HepG2 (cell line): Measurements from ENCODE around the gene ENAH. TPM values are rescaled to one million over a fixed set of nuclear protein-coding genes. Genes with fewer than 3 reads are reported as not detected.

Source experiments
- ATAC-seq: fragments of 200-7000 bp; cut with Tn5 transposase; 3 replicates; pipeline ENCODE4 v1.9.1; 2020; ENCODE audit warnings: mild to moderate bottlenecking, moderate library complexity
- BruUV-seq: library from RNA; stranded (reverse); fragments of 400-500 nt; replicated peaks from 2 replicates; lab custom pipeline; 2021; lab: Mats Ljungman, UMichigan
- CTCF ChIA-PET: fragments of 300-600 bp; formaldehyde crosslinking; extraction: SDS; loops from one replicate; lab custom pipeline; 2021; ENCODE audit warnings: low total read pairs, inconsistent platforms, low intra/inter-chr PET ratio; lab: Yijun Ruan, JAX
- POLR2A ChIA-PET: fragments of 350-600 bp; sonication (Branson Sonifier 250); formaldehyde crosslinking; loops from one replicate; lab custom pipeline; 2020; ENCODE audit warnings: antibody characterized with exemption, inconsistent platforms; lab: Yijun Ruan, JAX
- DNase-seq: peaks from one replicate; pipeline ENCODE4 v3.0.0-alpha.2; 2015; ENCODE audit warnings: low spot score
- FAIRE-seq: peaks from 3 replicates; lab custom pipeline; 2011; peaks lifted over from hg19 to GRCh38; lab: Jason Lieb, UNC
- H2AFZ ChIP-seq: one replicate; pipeline ENCODE4 v1.6.1; 2011; ENCODE audit warnings: low read length, inconsistent platforms
- H3K27ac ChIP-seq: fragments of 300-600 bp; 3 replicates; pipeline ENCODE4 v1.8.0; 2011; ENCODE audit warnings: mixed run types, mild to moderate bottlenecking, mixed read lengths, low read length, inconsistent platforms; ENCODE audit not compliant: insufficient read depth; ENCODE audit errors: extremely low read length
- H3K27me3 ChIP-seq, 2 experiments: fragments of 200-600 bp in 1 of 2; 2 replicates in 1 of 2; 3 replicates in 1 of 2; pipeline versions ENCODE4 v1.6.0 to v1.8.0; 2011; ENCODE audit warnings: low read length in 2 of 2, mild to moderate bottlenecking in 2 of 2, moderate library complexity in 2 of 2, inconsistent platforms in 1 of 2; ENCODE audit not compliant: insufficient read depth in 2 of 2, control insufficient read depth in 1 of 2
- H3K36me3 ChIP-seq, 2 experiments: fragments of 200-600 bp in 1 of 2; replicated peaks in 1 of 2; 2 replicates in 1 of 2; 3 replicates in 1 of 2; pipeline versions ENCODE4 v1.5.1 to v1.8.0; 2011; ENCODE audit warnings: low read length in 2 of 2, inconsistent platforms in 1 of 2; ENCODE audit not compliant: insufficient read depth in 2 of 2, control insufficient read depth in 1 of 2
- H3K4me1 ChIP-seq: 2 replicates; pipeline ENCODE4 v1.5.1; 2012; ENCODE audit warnings: low read length, inconsistent platforms; ENCODE audit not compliant: insufficient read depth
- H3K4me2 ChIP-seq: 2 replicates; pipeline ENCODE4 v1.6.0; 2011; ENCODE audit warnings: low read depth, low read length, inconsistent platforms
- H3K4me3 ChIP-seq, 3 experiments: fragments of 200-600 bp in 1 of 3; sonication (generic), shearing (Covaris generic) in 1 of 3; replicated peaks in 1 of 3; 2 replicates each; pipeline ENCODE4 v1.5.1; 2011 to 2016; ENCODE audit warnings: low read length in 3 of 3, inconsistent platforms in 2 of 3, low read depth in 2 of 3, mild to moderate bottlenecking in 2 of 3, control low read depth in 1 of 3, mixed read lengths in 1 of 3; ENCODE audit not compliant: insufficient read depth in 1 of 3
- H3K79me2 ChIP-seq: one replicate; pipeline ENCODE4 v1.6.1; 2011; ENCODE audit warnings: low read length, inconsistent platforms; ENCODE audit not compliant: insufficient read depth
- H3K9ac ChIP-seq: 2 replicates; pipeline ENCODE4 v1.6.0; 2011; ENCODE audit warnings: mild to moderate bottlenecking, low read depth, low read length, inconsistent platforms; ENCODE audit not compliant: insufficient read depth
- H3K9me3 ChIP-seq: 2 replicates; pipeline ENCODE4 v1.5.1; 2012; ENCODE audit warnings: mild to moderate bottlenecking, low read length
- H4K20me1 ChIP-seq: 2 replicates; pipeline ENCODE4 v1.6.0; 2011; ENCODE audit warnings: inconsistent platforms, mild to moderate bottlenecking, low read length, moderate library complexity; ENCODE audit not compliant: insufficient read depth
- FLYWCH1 ChIP-seq: sonication (generic); formaldehyde crosslinking; IDR thresholded peaks from 2 replicates; pipeline ENCODE4 v1.8.1; 2023; ENCODE audit warnings: mild to moderate bottlenecking, missing genetic modification reagents
- FOXA3 ChIP-seq: IDR thresholded peaks from 2 replicates; pipeline ENCODE4 v1.6.1; 2016; ENCODE audit warnings: missing genetic modification reagents, missing compliant biosample characterization
- HNRNPH1 ChIP-seq: fragments of 200-400 bp; formaldehyde crosslinking; optimal IDR thresholded peaks from 2 replicates; pipeline ENCODE3; 2017; ENCODE audit warnings: mild to moderate bottlenecking, low read depth, low read length
- KLF15 ChIP-seq: sonication (generic); formaldehyde crosslinking; IDR thresholded peaks from 2 replicates; pipeline ENCODE4 v1.8.1; 2023; ENCODE audit warnings: borderline replicate concordance, mild to moderate bottlenecking, inconsistent platforms, missing genetic modification reagents, mixed read lengths
- ZNF496 ChIP-seq: sonication (generic); formaldehyde crosslinking; IDR thresholded peaks from 2 replicates; pipeline ENCODE4 v1.8.1; 2023; ENCODE audit warnings: mild to moderate bottlenecking, moderate library complexity, missing genetic modification reagents; ENCODE audit not compliant: insufficient replicate concordance
- ZNF761 ChIP-seq: sonication (generic); formaldehyde crosslinking; conservative IDR thresholded peaks from 2 replicates; pipeline ENCODE4 v1.4.0; 2020; ENCODE audit warnings: mild to moderate bottlenecking, missing genetic modification reagents
- ZSCAN21 ChIP-seq: sonication (generic); formaldehyde crosslinking; IDR thresholded peaks from 2 replicates; pipeline ENCODE4 v1.8.0; 2022; ENCODE audit warnings: mild to moderate bottlenecking, missing genetic modification reagents, moderate library complexity, borderline replicate concordance
- ZSCAN31 ChIP-seq: sonication (generic); formaldehyde crosslinking; IDR thresholded peaks from 2 replicates; pipeline ENCODE4 v1.5.0; 2020; ENCODE audit warnings: low read depth, mild to moderate bottlenecking, missing genetic modification reagents
- WGBS: methylation state at CpG from one replicate; pipeline ENCODE4 v1.1.6; 2017; ENCODE audit warnings: low lambda C conversion rate; 5-methylcytosine and 5-hydroxymethylcytosine counted together
- in situ Hi-C: cut with HindIII; loops from 2 replicates; pipeline ENCODE4 v1.10.0; 2017; ENCODE audit warnings: low pct_unique_long_range_greater_than_20kb; ENCODE audit not compliant: extremely low pct_ligation_motif_present
- intact Hi-C: fragments of 100-400 bp; cut with micrococcal nuclease; formaldehyde crosslinking; loops from one replicate; pipeline ENCODE4 v1.10.0; 2022; ENCODE audit not compliant: unreplicated experiment
- polyA plus RNA-seq, 8 experiments: library from polyadenylated mRNA; depleted of rRNA in 3 of 8; stranded (reverse) in 7 of 8; unstranded in 1 of 8; fragments of >200 nt; fragmentation: Illumina TruSeq in 4 of 8; extraction: Trizol in 4 of 8; gene quantifications; 2 replicates each; pipeline versions ENCODE4 v1.2.1 to v1.2.3, GENCODE V29; 2011 to 2016; ENCODE audit warnings: low read depth in 4 of 8, missing spikeins in 1 of 8, mixed read lengths in 1 of 8; ENCODE audit not compliant: insufficient read depth in 1 of 8
- total RNA-seq, 5 experiments: library from RNA; depleted of rRNA; stranded (reverse); fragments of >200 nt; fragmentation: Illumina TruSeq; extraction: Trizol; gene quantifications; 2 replicates each; pipeline ENCODE4 v1.2.3, GENCODE V29; 2016; ENCODE audit warnings: low read depth in 1 of 5
- TF ChIP-seq, protein P1 (sequence below): sonication (generic); formaldehyde crosslinking; IDR thresholded peaks from 2 replicates; pipeline ENCODE4 v1.4.0; 2020; ENCODE audit warnings: missing genetic modification reagents, borderline replicate concordance
- TF ChIP-seq, protein P2 (sequence below): sonication (generic); formaldehyde crosslinking; IDR thresholded peaks from 2 replicates; pipeline ENCODE4 v1.5.0; 2020; ENCODE audit warnings: mild to moderate bottlenecking, low read depth, missing genetic modification reagents, borderline replicate concordance
- TF ChIP-seq, protein P3 (sequence below): sonication (generic); formaldehyde crosslinking; IDR thresholded peaks from 2 replicates; pipeline ENCODE4 v1.5.0; 2020; ENCODE audit warnings: missing genetic modification reagents
- TF ChIP-seq, protein P4 (sequence below): sonication (generic); formaldehyde crosslinking; IDR thresholded peaks from 2 replicates; pipeline ENCODE4 v1.5.0; 2020; ENCODE audit warnings: missing genetic modification reagents
- TF ChIP-seq, protein P5 (sequence below): sonication (generic); formaldehyde crosslinking; IDR thresholded peaks from 2 replicates; pipeline ENCODE4 v1.4.0; 2020; ENCODE audit warnings: missing genetic modification reagents, borderline replicate concordance

ENAH gene
- total and polyA plus RNA-seq, 2 of the 13 experiments (the other 11 are each of a cell fraction or from before 2014, with no cell fraction given) = 22.1 to 58.3 TPM

DNA sequence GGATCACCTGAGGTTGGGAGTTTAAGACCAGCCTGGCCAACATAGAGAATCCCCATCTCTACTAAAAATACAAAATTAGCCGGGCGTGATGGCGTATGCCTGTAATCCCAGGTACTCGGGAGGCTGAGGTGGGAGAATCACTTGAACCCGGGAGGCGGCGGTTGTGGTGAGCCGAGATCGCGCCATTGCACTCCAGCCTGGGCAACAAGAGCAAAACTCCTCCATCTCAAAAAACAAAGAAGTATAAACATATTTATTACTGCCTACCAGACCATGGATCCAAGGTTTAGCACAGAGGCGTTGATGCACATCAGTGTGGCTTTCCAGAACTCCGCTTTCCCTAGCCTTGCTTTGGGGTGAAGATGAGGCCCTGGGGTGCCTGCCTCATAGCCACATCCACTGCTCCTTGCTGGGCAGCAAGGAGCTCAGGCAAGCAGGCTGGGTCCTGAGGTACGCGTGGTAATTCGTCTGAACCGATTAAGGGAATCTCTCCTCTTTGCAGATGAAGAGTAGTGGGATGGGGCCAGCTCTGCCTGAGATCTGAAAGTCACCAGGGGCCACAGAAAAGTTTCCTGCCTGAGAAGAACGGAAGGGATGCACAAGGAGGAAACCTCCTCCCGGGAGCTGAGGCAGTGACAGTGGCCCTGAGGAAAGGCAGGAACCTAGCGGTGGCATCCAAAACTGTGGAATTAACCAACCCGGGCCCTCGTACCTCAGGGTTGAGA lies 172.8 kb downstream of the ENAH start:
- ATAC-seq (no peak), DNase-seq (no peak), FAIRE-seq (no peak)
- POLR2A ChIA-PET = interaction anchor here (2.6 kb wide), 1 partner anchor 298 kb away, joined by 8 read pairs; the partner anchor contains the start of gene SRP9
- H3K27ac ChIP-seq = no peak overlapping the region
- 69% methylated on average over 21 of the region's 21 CpGs for WGBS
- BruUV-seq = no TSS peak
- no peaks in the 10 kb centered on the region for H3K79me2 ChIP-seq
- no peaks in the 10 kb centered on the region for H4K20me1 ChIP-seq
- intact Hi-C loops = no loop called here
- peaks cover 31% of the 10 kb centered on the region for H3K4me1 ChIP-seq
- H3K9ac ChIP-seq = no peak overlapping the region
- no peak overlapping the region for H3K4me3 ChIP-seq
- H3K36me3 ChIP-seq = no peaks in the 10 kb centered on the region
- H2AFZ ChIP-seq = no peak overlapping the region
- in situ Hi-C loops = loop anchor here (5.0 kb wide), 4 partner anchors 292 to 497 kb away; no protein-coding TSS in a partner anchor
- peaks cover 3 to 9% of the 10 kb centered on the region in 2 experiments; a peak in 2 of 5 replicates for H3K27me3 ChIP-seq
- CTCF ChIA-PET = no interaction called here
- H3K4me2 ChIP-seq = no peak overlapping the region
- no peaks in the 10 kb centered on the region for H3K9me3 ChIP-seq
- TF ChIP-seq HNRNPH1 (no peak), ZSCAN21 (no peak), FOXA3 (CRISPR knock-in tag) (no peak), KLF15 (no peak), ZSCAN31 (CRISPR knock-in tag) (no peak), ZNF496 (CRISPR knock-in tag) (no peak), ZNF761 (CRISPR knock-in tag) (no peak), FLYWCH1 (CRISPR knock-in tag) (no peak)
- TF ChIP-seq, protein P1, sequence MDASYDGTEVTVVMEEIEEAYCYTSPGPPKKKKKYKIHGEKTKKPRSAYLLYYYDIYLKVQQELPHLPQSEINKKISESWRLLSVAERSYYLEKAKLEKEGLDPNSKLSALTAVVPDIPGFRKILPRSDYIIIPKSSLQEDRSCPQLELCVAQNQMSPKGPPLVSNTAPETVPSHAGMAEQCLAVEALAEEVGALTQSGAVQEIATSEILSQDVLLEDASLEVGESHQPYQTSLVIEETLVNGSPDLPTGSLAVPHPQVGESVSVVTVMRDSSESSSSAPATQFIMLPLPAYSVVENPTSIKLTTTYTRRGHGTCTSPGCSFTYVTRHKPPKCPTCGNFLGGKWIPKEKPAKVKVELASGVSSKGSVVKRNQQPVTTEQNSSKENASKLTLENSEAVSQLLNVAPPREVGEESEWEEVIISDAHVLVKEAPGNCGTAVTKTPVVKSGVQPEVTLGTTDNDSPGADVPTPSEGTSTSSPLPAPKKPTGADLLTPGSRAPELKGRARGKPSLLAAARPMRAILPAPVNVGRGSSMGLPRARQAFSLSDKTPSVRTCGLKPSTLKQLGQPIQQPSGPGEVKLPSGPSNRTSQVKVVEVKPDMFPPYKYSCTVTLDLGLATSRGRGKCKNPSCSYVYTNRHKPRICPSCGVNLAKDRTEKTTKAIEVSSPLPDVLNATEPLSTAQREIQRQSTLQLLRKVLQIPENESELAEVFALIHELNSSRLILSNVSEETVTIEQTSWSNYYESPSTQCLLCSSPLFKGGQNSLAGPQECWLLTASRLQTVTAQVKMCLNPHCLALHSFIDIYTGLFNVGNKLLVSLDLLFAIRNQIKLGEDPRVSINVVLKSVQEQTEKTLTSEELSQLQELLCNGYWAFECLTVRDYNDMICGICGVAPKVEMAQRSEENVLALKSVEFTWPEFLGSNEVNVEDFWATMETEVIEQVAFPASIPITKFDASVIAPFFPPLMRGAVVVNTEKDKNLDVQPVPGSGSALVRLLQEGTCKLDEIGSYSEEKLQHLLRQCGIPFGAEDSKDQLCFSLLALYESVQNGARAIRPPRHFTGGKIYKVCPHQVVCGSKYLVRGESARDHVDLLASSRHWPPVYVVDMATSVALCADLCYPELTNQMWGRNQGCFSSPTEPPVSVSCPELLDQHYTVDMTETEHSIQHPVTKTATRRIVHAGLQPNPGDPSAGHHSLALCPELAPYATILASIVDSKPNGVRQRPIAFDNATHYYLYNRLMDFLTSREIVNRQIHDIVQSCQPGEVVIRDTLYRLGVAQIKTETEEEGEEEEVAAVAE (CRISPR knock-in tag) = no peak
- TF ChIP-seq, protein P2, sequence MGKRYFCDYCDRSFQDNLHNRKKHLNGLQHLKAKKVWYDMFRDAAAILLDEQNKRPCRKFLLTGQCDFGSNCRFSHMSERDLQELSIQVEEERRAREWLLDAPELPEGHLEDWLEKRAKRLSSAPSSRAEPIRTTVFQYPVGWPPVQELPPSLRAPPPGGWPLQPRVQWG (CRISPR knock-in tag) = no peak
- TF ChIP-seq, protein P3, sequence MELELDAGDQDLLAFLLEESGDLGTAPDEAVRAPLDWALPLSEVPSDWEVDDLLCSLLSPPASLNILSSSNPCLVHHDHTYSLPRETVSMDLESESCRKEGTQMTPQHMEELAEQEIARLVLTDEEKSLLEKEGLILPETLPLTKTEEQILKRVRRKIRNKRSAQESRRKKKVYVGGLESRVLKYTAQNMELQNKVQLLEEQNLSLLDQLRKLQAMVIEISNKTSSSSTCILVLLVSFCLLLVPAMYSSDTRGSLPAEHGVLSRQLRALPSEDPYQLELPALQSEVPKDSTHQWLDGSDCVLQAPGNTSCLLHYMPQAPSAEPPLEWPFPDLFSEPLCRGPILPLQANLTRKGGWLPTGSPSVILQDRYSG = no peak
- TF ChIP-seq, protein P4, sequence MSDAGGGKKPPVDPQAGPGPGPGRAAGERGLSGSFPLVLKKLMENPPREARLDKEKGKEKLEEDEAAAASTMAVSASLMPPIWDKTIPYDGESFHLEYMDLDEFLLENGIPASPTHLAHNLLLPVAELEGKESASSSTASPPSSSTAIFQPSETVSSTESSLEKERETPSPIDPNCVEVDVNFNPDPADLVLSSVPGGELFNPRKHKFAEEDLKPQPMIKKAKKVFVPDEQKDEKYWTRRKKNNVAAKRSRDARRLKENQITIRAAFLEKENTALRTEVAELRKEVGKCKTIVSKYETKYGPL (CRISPR knock-in tag) = no peak
- TF ChIP-seq, protein P5, sequence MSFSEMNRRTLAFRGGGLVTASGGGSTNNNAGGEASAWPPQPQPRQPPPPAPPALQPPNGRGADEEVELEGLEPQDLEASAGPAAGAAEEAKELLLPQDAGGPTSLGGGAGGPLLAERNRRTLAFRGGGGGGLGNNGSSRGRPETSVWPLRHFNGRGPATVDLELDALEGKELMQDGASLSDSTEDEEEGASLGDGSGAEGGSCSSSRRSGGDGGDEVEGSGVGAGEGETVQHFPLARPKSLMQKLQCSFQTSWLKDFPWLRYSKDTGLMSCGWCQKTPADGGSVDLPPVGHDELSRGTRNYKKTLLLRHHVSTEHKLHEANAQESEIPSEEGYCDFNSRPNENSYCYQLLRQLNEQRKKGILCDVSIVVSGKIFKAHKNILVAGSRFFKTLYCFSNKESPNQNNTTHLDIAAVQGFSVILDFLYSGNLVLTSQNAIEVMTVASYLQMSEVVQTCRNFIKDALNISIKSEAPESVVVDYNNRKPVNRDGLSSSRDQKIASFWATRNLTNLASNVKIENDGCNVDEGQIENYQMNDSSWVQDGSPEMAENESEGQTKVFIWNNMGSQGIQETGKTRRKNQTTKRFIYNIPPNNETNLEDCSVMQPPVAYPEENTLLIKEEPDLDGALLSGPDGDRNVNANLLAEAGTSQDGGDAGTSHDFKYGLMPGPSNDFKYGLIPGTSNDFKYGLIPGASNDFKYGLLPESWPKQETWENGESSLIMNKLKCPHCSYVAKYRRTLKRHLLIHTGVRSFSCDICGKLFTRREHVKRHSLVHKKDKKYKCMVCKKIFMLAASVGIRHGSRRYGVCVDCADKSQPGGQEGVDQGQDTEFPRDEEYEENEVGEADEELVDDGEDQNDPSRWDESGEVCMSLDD (CRISPR knock-in tag) = no peak
